Endothelial cell of umbilical vein (primary cell): Measurements from ENCODE around the gene MISP3. TPM values are rescaled to one million over a fixed set of nuclear protein-coding genes. Genes with fewer than 3 reads are reported as not detected.
A peak's percentile ranks its signal among the peaks of the same experiment; 100 is the strongest.

ENCODE experiments used
- BruUV-seq: library from RNA; stranded (reverse); fragments of 400-500 nt; replicated peaks from 2 replicates; lab custom pipeline; 2021; lab: Mats Ljungman, UMichigan
- CTCF ChIA-PET: fragments of 300-600, 350-600 bp; sonication (Branson Sonifier 250); formaldehyde crosslinking; loops from one replicate; lab custom pipeline; 2021; ENCODE audit warnings: antibody characterized with exemption, inconsistent platforms; lab: Charles Lee
- POLR2A ChIA-PET: fragments of 300-600, 350-600 bp; sonication (Branson Sonifier 250); formaldehyde crosslinking; loops from one replicate; lab custom pipeline; 2021; ENCODE audit warnings: antibody characterized with exemption, inconsistent platforms; lab: Charles Lee
- DNase-seq: peaks from one replicate; pipeline ENCODE4 v3.0.0-alpha.2; 2011; ENCODE audit warnings: low read depth, low spot score
- FAIRE-seq: peaks from 2 replicates; lab custom pipeline; 2011; peaks lifted over from hg19 to GRCh38; lab: Jason Lieb, UNC
- H2AFZ ChIP-seq: 2 replicates; pipeline ENCODE4 v1.6.0; 2012; ENCODE audit warnings: low read depth, low read length, control low read depth, inconsistent platforms
- H3K27ac ChIP-seq: 2 replicates; pipeline ENCODE4 v1.5.1; 2011; ENCODE audit warnings: low read depth, mild to moderate bottlenecking, control low read depth, low read length, moderate library complexity; ENCODE audit not compliant: insufficient read depth
- H3K27me3 ChIP-seq, 2 experiments: 2 replicates each; pipeline versions ENCODE4 v1.6.0 to v1.6.1; 2011; ENCODE audit warnings: low read length in 2 of 2, mixed read lengths in 1 of 2; ENCODE audit not compliant: control insufficient read depth in 2 of 2, insufficient read depth in 2 of 2
- H3K36me3 ChIP-seq, 2 experiments: 2 replicates in 1 of 2; 3 replicates in 1 of 2; pipeline ENCODE4 v1.5.1; 2011; ENCODE audit warnings: low read length in 2 of 2, mild to moderate bottlenecking in 1 of 2, moderate library complexity in 1 of 2; ENCODE audit not compliant: control insufficient read depth in 2 of 2, insufficient read depth in 2 of 2; ENCODE audit errors: extremely low read depth in 1 of 2
- H3K4me1 ChIP-seq: 3 replicates; pipeline ENCODE4 v1.5.1; 2011; ENCODE audit warnings: mild to moderate bottlenecking, low read length; ENCODE audit not compliant: control insufficient read depth, insufficient read depth; ENCODE audit errors: extremely low read depth
- H3K4me2 ChIP-seq: 2 replicates; pipeline ENCODE4 v1.6.1; 2011; ENCODE audit warnings: low read length, control low read depth, mixed read lengths; ENCODE audit not compliant: insufficient read depth
- H3K4me3 ChIP-seq, 3 experiments: fragments of 200-600 bp in 1 of 3; sonication (generic), shearing (Covaris generic) in 1 of 3; replicated peaks in 1 of 3; 2 replicates each; pipeline ENCODE4 v1.5.1; 2011 to 2016; ENCODE audit warnings: control low read depth in 3 of 3, low read length in 3 of 3, mild to moderate bottlenecking in 2 of 3, inconsistent platforms in 1 of 3, low read depth in 1 of 3, moderate library complexity in 1 of 3; ENCODE audit not compliant: insufficient read depth in 1 of 3
- H3K79me2 ChIP-seq: 2 replicates; pipeline ENCODE4 v1.6.0; 2012; ENCODE audit warnings: low read length, inconsistent platforms; ENCODE audit not compliant: control insufficient read depth, insufficient read depth
- H3K9ac ChIP-seq: replicated peaks from 2 replicates; pipeline ENCODE3; 2011; ENCODE audit warnings: low read length, control low read depth; ENCODE audit not compliant: insufficient read depth; ENCODE audit errors: extremely low read depth
- H3K9me1 ChIP-seq: replicated peaks from 3 replicates; pipeline ENCODE4 v1.6.0; 2011; ENCODE audit warnings: mild to moderate bottlenecking, low read length; ENCODE audit not compliant: control insufficient read depth, insufficient read depth; ENCODE audit errors: extremely low read depth
- H3K9me3 ChIP-seq: replicated peaks from 2 replicates; pipeline ENCODE4 v1.5.1; 2012; ENCODE audit warnings: low read length, inconsistent platforms; ENCODE audit not compliant: control insufficient read depth, insufficient read depth
- H4K20me1 ChIP-seq: replicated peaks from 2 replicates; pipeline ENCODE3; 2011; ENCODE audit warnings: mild to moderate bottlenecking, low read length; ENCODE audit not compliant: control insufficient read depth, insufficient read depth; ENCODE audit errors: extremely low read depth
- EZH2 ChIP-seq: IDR thresholded peaks from 2 replicates; pipeline ENCODE4 v1.6.1; 2012; ENCODE audit warnings: borderline replicate concordance, low read depth, mild to moderate bottlenecking, moderate library complexity, low read length, inconsistent platforms; ENCODE audit not compliant: severe bottlenecking
- GATA2 ChIP-seq: IDR thresholded peaks from 2 replicates; pipeline ENCODE4 v1.7.0; 2011; ENCODE audit warnings: low read depth, mild to moderate bottlenecking, moderate library complexity, mixed read lengths, low read length; ENCODE audit not compliant: insufficient read length, insufficient read depth
- JUN ChIP-seq: IDR thresholded peaks from 2 replicates; pipeline ENCODE4 v1.6.1; 2011; ENCODE audit warnings: borderline replicate concordance, low read depth; ENCODE audit not compliant: insufficient read length, insufficient read depth
- MAX ChIP-seq: IDR thresholded peaks from 2 replicates; pipeline ENCODE4 v1.6.1; 2011; ENCODE audit not compliant: insufficient read depth, insufficient read length
- POLR2A ChIP-seq: IDR thresholded peaks from 2 replicates; pipeline ENCODE4 v1.6.1; 2012; ENCODE audit warnings: low read depth, mild to moderate bottlenecking, control low read depth, low read length
- POLR2AphosphoS5 ChIP-seq: IDR thresholded peaks from 2 replicates; pipeline ENCODE4 v1.6.1; 2012; ENCODE audit warnings: low read depth, mild to moderate bottlenecking, control low read depth, low read length, moderate library complexity; ENCODE audit not compliant: insufficient read depth
- dilution Hi-C: fragments of 300-500 bp; cut with MboI; formaldehyde crosslinking; loops from one replicate; pipeline ENCODE4 v1.15.0; 2019; ENCODE audit warnings: low sequenced_read_pairs; ENCODE audit not compliant: extremely low pct_ligation_motif_present
- intact Hi-C: fragments of 100-400 bp; cut with micrococcal nuclease; formaldehyde crosslinking; loops from one replicate; pipeline ENCODE4 v1.10.0; 2022
- polyA plus RNA-seq, 4 experiments: library from polyadenylated mRNA; depleted of rRNA in 3 of 4; stranded (reverse) in 3 of 4; unstranded in 1 of 4; fragments of >200 nt; gene quantifications; 2 replicates each; pipeline versions ENCODE4 v1.2.1 to v1.2.3, GENCODE V29; 2011 to 2012; ENCODE audit warnings: missing spikeins in 1 of 4
- total RNA-seq: library from RNA; stranded (reverse); gene quantifications from 2 replicates; pipeline ENCODE4 v1.2.3, GENCODE V29; 2021
- TF ChIP-seq, protein P1 (sequence below), 2 donors: IDR thresholded peaks; 1 replicate in 1 of 2; 2 replicates in 1 of 2; pipeline ENCODE4 v1.5.1; 2011; ENCODE audit warnings: low read length in 2 of 2, mild to moderate bottlenecking in 2 of 2, moderate library complexity in 2 of 2, control low read depth in 1 of 2, inconsistent platforms in 1 of 2, low read depth in 1 of 2; ENCODE audit not compliant: insufficient read depth in 1 of 2; ENCODE audit errors: extremely low read depth in 1 of 2

MISP3 gene
- total and polyA plus RNA-seq, 2 donors (not counting 3 experiments of a cell fraction or from before 2014, with no cell fraction given), result 0.26 to 0.31 TPM

- ChIA-PET POLR2A (interaction anchor here (0.6 to 1.3 kb wide), 2 partner anchors 8 to 34 kb away, joined by 3 to 4 read pairs; no protein-coding TSS in a partner anchor), CTCF (interaction anchor here (1.2 to 5.6 kb wide), 8 partner anchors 8 to 75 kb away, joined by 4 to 21 read pairs (median 4); partner anchors contain the start of genes ASF1B and MISP3)
- no peak for TF ChIP-seq POLR2A
- TF ChIP-seq GATA2, result no peak
- TF ChIP-seq EZH2, result no peak
- TF ChIP-seq POLR2AphosphoS5, result no peak
- no peak for TF ChIP-seq JUN
- no peak for TF ChIP-seq MAX
- TF ChIP-seq, protein P1, sequence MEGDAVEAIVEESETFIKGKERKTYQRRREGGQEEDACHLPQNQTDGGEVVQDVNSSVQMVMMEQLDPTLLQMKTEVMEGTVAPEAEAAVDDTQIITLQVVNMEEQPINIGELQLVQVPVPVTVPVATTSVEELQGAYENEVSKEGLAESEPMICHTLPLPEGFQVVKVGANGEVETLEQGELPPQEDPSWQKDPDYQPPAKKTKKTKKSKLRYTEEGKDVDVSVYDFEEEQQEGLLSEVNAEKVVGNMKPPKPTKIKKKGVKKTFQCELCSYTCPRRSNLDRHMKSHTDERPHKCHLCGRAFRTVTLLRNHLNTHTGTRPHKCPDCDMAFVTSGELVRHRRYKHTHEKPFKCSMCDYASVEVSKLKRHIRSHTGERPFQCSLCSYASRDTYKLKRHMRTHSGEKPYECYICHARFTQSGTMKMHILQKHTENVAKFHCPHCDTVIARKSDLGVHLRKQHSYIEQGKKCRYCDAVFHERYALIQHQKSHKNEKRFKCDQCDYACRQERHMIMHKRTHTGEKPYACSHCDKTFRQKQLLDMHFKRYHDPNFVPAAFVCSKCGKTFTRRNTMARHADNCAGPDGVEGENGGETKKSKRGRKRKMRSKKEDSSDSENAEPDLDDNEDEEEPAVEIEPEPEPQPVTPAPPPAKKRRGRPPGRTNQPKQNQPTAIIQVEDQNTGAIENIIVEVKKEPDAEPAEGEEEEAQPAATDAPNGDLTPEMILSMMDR (IDR thresholded peaks at IDR 0.05; ENCODE audit: extremely low read depth in 1 of 2, insufficient read depth in 1 of 2, low read depth in 1 of 2, low read length in 2 of 2), result no peak
- Histone ChIP-seq H3K4me1 (peaks cover 12% of the 10 kb centered on the region), H3K27ac (peak overlapping the region; percentile 60), H2AFZ (peak overlapping the region; percentile 71), H3K27me3 (no peaks in the 10 kb centered on the region), H3K4me3 (peak overlapping the region; percentile 26 to 77 (median 69)), H3K4me2 (peak overlapping the region; percentile 58), H3K9me3 (no peaks in the 10 kb centered on the region), H4K20me1 (no peaks in the 10 kb centered on the region), H3K79me2 (no peaks in the 10 kb centered on the region), H3K9me1 (no peaks in the 10 kb centered on the region), H3K36me3 (no peaks in the 10 kb centered on the region), H3K9ac (peak overlapping the region; percentile 73)
- FAIRE-seq (peak; percentile 49), DNase-seq (no peak)
- BruUV-seq, result TSS peak; percentile 72
- intact Hi-C loops, result loop anchor here (1.0 to 2.0 kb wide), 5 partner anchors 35 to 176 kb away; partner anchors contain the start of genes ASF1B, BRME1, CC2D1A and PRKACA
- dilution Hi-C loops, result no loop called here
These were observed 9.4 kb downstream of the MISP3 start for GRCh38 chr19:14081797-14082674.
